Measurements from ENCODE around the gene TCEAL5. TPM values are rescaled to one million over a fixed set of nuclear protein-coding genes. Genes with fewer than 3 reads are reported as not detected.
"Not testable (repeated sequence)": the region's sequence is repeated elsewhere in the genome, so short reads cannot be mapped to it uniquely, and the experiment has no call there.

Gene TCEAL5
- total RNA-seq, 1 donor from 2014 or later, result 0.22 TPM

DNA sequence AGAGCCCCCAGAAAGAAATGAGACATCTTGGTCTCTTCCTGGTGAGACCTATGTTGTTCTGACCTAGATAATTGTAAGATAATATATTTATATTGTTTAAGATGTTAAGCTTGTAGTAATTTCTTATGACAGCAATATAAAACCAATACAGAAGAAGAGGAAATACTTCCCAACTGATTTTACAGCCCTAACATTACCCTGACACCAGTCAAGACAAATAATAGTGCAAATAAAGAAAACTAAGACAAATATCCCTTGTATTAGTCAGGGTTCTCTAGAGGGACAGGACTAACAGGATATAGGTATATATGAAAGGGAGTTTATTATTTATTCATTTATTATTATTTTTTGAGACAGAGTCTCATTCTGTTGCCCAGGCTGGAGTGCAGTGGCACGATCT is 40.3 kb downstream of the TCEAL5 start:
- no peak for DNase-seq
- intact Hi-C loops (cut with micrococcal nuclease), result no loop called here
- no peak for ATAC-seq

- ATAC-seq; DNase-seq; intact Hi-C loops (cut with micrococcal nuclease): not testable (repeated sequence)
Measured at GRCh38 chrX:103235608-103236007, 40.9 kb downstream of the TCEAL5 start.

- ATAC-seq (no peak), DNase-seq (no peak)
- intact Hi-C loops (cut with micrococcal nuclease), result no loop called here
Measured at GRCh38 chrX:103234869-103235268, 41.7 kb downstream of the TCEAL5 start.

DNA sequence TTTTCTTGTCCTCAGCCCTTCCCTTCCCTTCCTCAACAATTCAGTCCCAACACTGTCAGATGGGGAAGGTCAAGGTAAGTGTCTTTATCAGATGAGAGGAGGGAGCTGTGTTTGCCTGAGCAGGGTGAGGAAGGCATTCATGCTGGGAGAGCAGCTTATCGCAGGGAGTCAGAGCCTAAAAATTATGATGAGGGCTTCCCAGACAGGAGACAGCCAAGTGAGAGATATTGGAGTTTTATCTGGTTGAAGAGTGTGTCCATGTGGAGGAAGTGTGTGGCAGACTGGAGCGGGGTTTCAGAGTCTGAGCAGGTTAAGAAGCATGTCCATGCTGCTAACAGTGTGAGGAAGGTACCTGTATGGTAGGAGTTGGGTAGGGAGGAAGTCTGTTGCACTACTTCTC is 43.3 kb downstream of the TCEAL5 start:
- intact Hi-C loops (cut with micrococcal nuclease), result no loop called here
- DNase-seq (no peak), ATAC-seq (no peak)

GRCh38 chrX:103225918-103226317 is 50.6 kb downstream of the TCEAL5 start:
- ATAC-seq; intact Hi-C loops (cut with micrococcal nuclease); DNase-seq: not testable (repeated sequence)

Other genes starting within 250 kb of the TCEAL5 start
- gene BEX1, start 212.6 kb downstream of the TCEAL5 start, total RNA-seq, result 0.50 TPM
- 0.20 TPM for gene NXF3, start 183.6 kb downstream of the TCEAL5 start, total RNA-seq
- gene BEX4, start 61.6 kb downstream of the TCEAL5 start, total RNA-seq, result 29.6 TPM
- gene TCEAL8, start 21.6 kb downstream of the TCEAL5 start, total RNA-seq, result 37.5 TPM
- 1.3 TPM for gene BEX2, start 34.2 kb upstream of the TCEAL5 start, total RNA-seq
- 4.0 TPM for gene TCEAL7, start 53.5 kb upstream of the TCEAL5 start, total RNA-seq
- gene TCEAL9, start 79.8 kb upstream of the TCEAL5 start, total RNA-seq, result 18.4 TPM
- gene BEX3, start 99.8 kb upstream of the TCEAL5 start, total RNA-seq, result 147 TPM
- 0.10 TPM for gene RAB40A, start 242.7 kb upstream of the TCEAL5 start, total RNA-seq